A549 treated with Mapracorat at 1 μM for 4 hours (cell line): ENCODE results near the gene ZNF692. TPM values are rescaled to one million over a fixed set of nuclear protein-coding genes. Genes with fewer than 3 reads are reported as not detected.

Experiments used
- total RNA-seq: library from RNA; stranded (reverse); fragments of 200-300 nt; extraction: Qiagen RNA extraction; gene quantifications from 5 replicates; pipeline ENCODE4 v1.2.3, GENCODE V29; 2022

The ZNF692 gene
- total RNA-seq: 13.3 to 25.0 TPM (median 17.8 TPM) in 5 replicates

GRCh38 chr1:248858891-248859889 lies at the start of gene ZNF692:
TSS of gene ZNF692 (minus strand) at chr1:248859085. CDS start at chr1:248858309, 776 bp downstream.

GRCh38 chr1:248906009-248906752 lies 47.3 kb upstream of the ZNF692 start, which contains the start of gene PGBD2:
TSS of gene PGBD2 (plus strand) at chr1:248906235. CDS start at chr1:248913863, 7,628 bp downstream.

GRCh38 chr1:248837781-248838356 lies 21.0 kb downstream of the ZNF692 start, which contains the start of gene ZNF672:
TSS of gene ZNF672 (plus strand) at chr1:248838224. CDS start at chr1:248847275, 9,051 bp downstream.

GRCh38 chr1:248825909-248826760 lies 32.8 kb downstream of the ZNF692 start, which contains the start of gene SH3BP5L:
TSS of gene SH3BP5L (minus strand) at chr1:248825915. CDS start at chr1:248824935, 980 bp downstream.

Other genes with a start within 250 kb of the ZNF692 start
- not detected in 5 replicates for gene OR2T11, start 224.0 kb downstream of the ZNF692 start, total RNA-seq
- not detected in 5 replicates for gene OR2T35, start 213.8 kb downstream of the ZNF692 start, total RNA-seq
- gene OR2T27, start 203.6 kb downstream of the ZNF692 start, total RNA-seq: not detected in 5 replicates
- gene OR14I1, start 156.3 kb downstream of the ZNF692 start, total RNA-seq: not detected in 5 replicates
- 0.13 to 0.19 TPM in 2 of 5 replicates, not detected in the others for gene LYPD8, start 103.3 kb downstream of the ZNF692 start, total RNA-seq
- gene SH3BP5L, start 33.2 kb downstream of the ZNF692 start, total RNA-seq: 18.9 to 28.1 TPM (median 26.3 TPM) in 5 replicates
- gene ZNF672, start 20.9 kb downstream of the ZNF692 start, total RNA-seq: 14.3 to 21.7 TPM (median 20.7 TPM) in 5 replicates
- 3.1 to 3.9 TPM (median 3.2 TPM) in 5 replicates for gene PGBD2, start 47.1 kb upstream of the ZNF692 start, total RNA-seq